HG03103 (cell line): ENCODE measurements around the gene LRRIQ4.
A peak's percentile ranks its signal among the peaks of the same experiment; 100 is the strongest.

Experiments used
- ATAC-seq: cut with Tn5 transposase; IDR thresholded peaks from one replicate; pipeline ENCODE4 v1.9.1; 2021; ENCODE audit warnings: low read depth; ENCODE audit not compliant: unreplicated experiment

LRRIQ4 gene

GRCh38 chr3:169848741-169849140, 36.1 kb downstream of the LRRIQ4 start:
- no peak for ATAC-seq

- ATAC-seq: no peak
Observed at GRCh38 chr3:169850618-169851017, 37.9 kb downstream of the LRRIQ4 start.

GRCh38 chr3:169855514-169855913, 42.8 kb downstream of the LRRIQ4 start:
- no peak for ATAC-seq

- no peak for ATAC-seq
Observed at GRCh38 chr3:169857811-169858210, 45.1 kb downstream of the LRRIQ4 start.

GRCh38 chr3:169861871-169862270, 49.2 kb downstream of the LRRIQ4 start:
- no peak for ATAC-seq

GRCh38 chr3:169863458-169863899, 50.8 kb downstream of the LRRIQ4 start:
- peak; percentile 69 for ATAC-seq

- ATAC-seq: no peak
Observed at GRCh38 chr3:169864270-169864669, 51.6 kb downstream of the LRRIQ4 start.

GRCh38 chr3:169865176-169865767, 52.6 kb downstream of the LRRIQ4 start:
- no peak for ATAC-seq

GRCh38 chr3:169867584-169868210, 55.0 kb downstream of the LRRIQ4 start:
- no peak for ATAC-seq

GRCh38 chr3:169868369-169868768, 55.7 kb downstream of the LRRIQ4 start:
- ATAC-seq: no peak

- ATAC-seq: no peak
Observed at GRCh38 chr3:169869484-169870220, 57.0 kb downstream of the LRRIQ4 start, which contains the start of gene LRRC31. LRRC31 (minus strand) TSS chr3:169869935; CDS start chr3:169869807, 128 bp downstream.

GRCh38 chr3:169871129-169871886, 58.6 kb downstream of the LRRIQ4 start:
- ATAC-seq: no peak

GRCh38 chr3:169879013-169879557, 66.4 kb downstream of the LRRIQ4 start:
- no peak for ATAC-seq

GRCh38 chr3:169879845-169880575, 67.3 kb downstream of the LRRIQ4 start:
- ATAC-seq: no peak

GRCh38 chr3:169880576-169881250, 68.0 kb downstream of the LRRIQ4 start:
- no peak for ATAC-seq

GRCh38 chr3:169886671-169887070, 74.0 kb downstream of the LRRIQ4 start:
- no peak for ATAC-seq
